ENCODE data around the gene ZC3H12D. TPM values are rescaled to one million over a fixed set of nuclear protein-coding genes. Genes with fewer than 3 reads are reported as not detected.
A peak's percentile ranks its signal among the peaks of the same experiment; 100 is the strongest.

Gene ZC3H12D
- total RNA-seq, 1 experiment from 2014 or later = not detected

- Histone ChIP-seq H2AFZ (no peak overlapping the region), H3K4me1 (replicated peaks; ENCODE audit: insufficient read depth) (no peaks in the 10 kb centered on the region), H3F3A (ENCODE audit: insufficient read depth, low read depth) (no peaks in the 10 kb centered on the region), H3K79me2 (ENCODE audit: low read depth) (no peaks in the 10 kb centered on the region), H3K9me2 (ENCODE audit: insufficient read depth) (no peaks in the 10 kb centered on the region), H3K4me3 (no peak overlapping the region), H3K27ac (no peak overlapping the region), H3K27me3 (ENCODE audit: insufficient read depth, low read depth) (no peaks in the 10 kb centered on the region), H3K36me3 (ENCODE audit: low read depth) (no peaks in the 10 kb centered on the region), H4K20me1 (ENCODE audit: insufficient read depth) (no peaks in the 10 kb centered on the region), H3K9me3 (ENCODE audit: insufficient read depth, low read depth) (no peaks in the 10 kb centered on the region), H3K4me2 (no peak overlapping the region)
- BruUV-seq (replicated peaks) = no TSS peak
- POLR2A ChIA-PET (ENCODE audit: unreplicated experiment) = no interaction called here
- DNase-seq = no peak
- intact Hi-C loops (cut with micrococcal nuclease; ENCODE audit: unreplicated experiment) = no loop called here
- TF ChIP-seq CTCF (conservative IDR thresholded peaks at IDR 0.05) (no peak), EZH2 (IDR thresholded peaks at IDR 0.05; ENCODE audit: low read depth) (no peak)
- CTCF ChIA-PET = interaction anchor here (0.6 kb wide), 1 partner anchor 36 kb away, joined by 3 read pairs; no protein-coding TSS in a partner anchor
Measured at GRCh38 chr6:149474108-149474935, 10.5 kb downstream of the ZC3H12D start.

GRCh38 chr6:149473080-149474052 lies 11.4 kb downstream of the ZC3H12D start:
- Histone ChIP-seq H3K4me1 (replicated peaks; ENCODE audit: insufficient read depth) (no peaks in the 10 kb centered on the region), H3K4me3 (no peak overlapping the region), H3K79me2 (ENCODE audit: low read depth) (no peaks in the 10 kb centered on the region), H4K20me1 (ENCODE audit: insufficient read depth) (no peaks in the 10 kb centered on the region), H3K9me2 (ENCODE audit: insufficient read depth) (no peaks in the 10 kb centered on the region), H3K4me2 (0 out of 2 replicates have a peak overlapping the region, but pooled peaks have one; percentile 7), H3K27me3 (ENCODE audit: insufficient read depth, low read depth) (no peaks in the 10 kb centered on the region), H3K36me3 (ENCODE audit: low read depth) (no peaks in the 10 kb centered on the region), H3F3A (ENCODE audit: insufficient read depth, low read depth) (no peaks in the 10 kb centered on the region), H3K27ac (no peak overlapping the region), H2AFZ (no peak overlapping the region), H3K9me3 (ENCODE audit: insufficient read depth, low read depth) (no peaks in the 10 kb centered on the region)
- ChIA-PET POLR2A (ENCODE audit: unreplicated experiment) (interaction anchor here (0.5 to 0.6 kb wide), 2 partner anchors 93 to 429 kb away, joined by 3 to 8 read pairs; partner anchors contain the start of gene GINM1), CTCF (interaction anchor here (0.6 kb wide), 1 partner anchor 35 kb away, joined by 3 read pairs; no protein-coding TSS in a partner anchor)
- TF ChIP-seq CTCF (conservative IDR thresholded peaks at IDR 0.05) (no peak), EZH2 (IDR thresholded peaks at IDR 0.05; ENCODE audit: low read depth) (no peak)
- intact Hi-C loops (cut with micrococcal nuclease; ENCODE audit: unreplicated experiment) = no loop called here
- peak; percentile 39 to 43 for DNase-seq
- no TSS peak for BruUV-seq (replicated peaks)

- Histone ChIP-seq H3F3A (ENCODE audit: insufficient read depth, low read depth) (no peaks in the 10 kb centered on the region), H3K9me2 (ENCODE audit: insufficient read depth) (no peaks in the 10 kb centered on the region), H3K27ac (no peak overlapping the region), H3K9me3 (ENCODE audit: insufficient read depth, low read depth) (no peaks in the 10 kb centered on the region), H3K4me1 (replicated peaks; ENCODE audit: insufficient read depth) (no peaks in the 10 kb centered on the region), H3K4me2 (no peak overlapping the region), H3K36me3 (ENCODE audit: low read depth) (no peaks in the 10 kb centered on the region), H3K4me3 (no peak overlapping the region), H3K27me3 (ENCODE audit: insufficient read depth, low read depth) (no peaks in the 10 kb centered on the region), H4K20me1 (ENCODE audit: insufficient read depth) (no peaks in the 10 kb centered on the region), H3K79me2 (ENCODE audit: low read depth) (no peaks in the 10 kb centered on the region), H2AFZ (no peak overlapping the region)
- TF ChIP-seq CTCF (conservative IDR thresholded peaks at IDR 0.05) (no peak), EZH2 (IDR thresholded peaks at IDR 0.05; ENCODE audit: low read depth) (no peak)
- intact Hi-C loops (cut with micrococcal nuclease; ENCODE audit: unreplicated experiment) = no loop called here
- POLR2A ChIA-PET (ENCODE audit: unreplicated experiment) = interaction anchor here (0.6 kb wide), 1 partner anchor 94 kb away, joined by 8 read pairs; the partner anchor contains the start of gene GINM1
- no peak for DNase-seq
- CTCF ChIA-PET = no interaction called here
- BruUV-seq (replicated peaks) = no TSS peak
Measured at GRCh38 chr6:149472241-149472640, 12.6 kb downstream of the ZC3H12D start.
